ENCODE results near the gene AATK. TPM values are rescaled to one million over a fixed set of nuclear protein-coding genes. Genes with fewer than 3 reads are reported as not detected.

Gene AATK
- total and polyA plus RNA-seq, 8 donors, result 13.3 to 48.5 (median 19.4) TPM

- no peaks in the 10 kb centered on the region for H3K9me3 ChIP-seq
- ATAC-seq (peak; percentile 35), DNase-seq (no peak)
- TF ChIP-seq CTCF (IDR thresholded peaks at IDR 0.05), result no peak
- intact Hi-C loops (cut with DNase I), result no loop called here
- peaks cover 0 to 9% of the 10 kb centered on the region in 2 donors for H3K36me3 ChIP-seq
- no peaks in the 10 kb centered on the region for H3K27me3 ChIP-seq
- H3K27ac ChIP-seq, result peak overlapping the region; percentile 59 to 65
- H3K4me3 ChIP-seq, result peak overlapping the region in 1 of 2 donors; percentile 44
- H3K4me1 ChIP-seq, result no peaks in the 10 kb centered on the region
Observed at GRCh38 chr17:81132197-81132540, 33.9 kb downstream of the AATK start.

GRCh38 chr17:81131486-81132196 is 34.4 kb downstream of the AATK start:
- Histone ChIP-seq H3K27ac (peak overlapping the region; percentile 59 to 65), H3K4me3 (peak overlapping the region in 1 of 2 donors; percentile 44), H3K9me3 (no peaks in the 10 kb centered on the region), H3K4me1 (no peaks in the 10 kb centered on the region), H3K27me3 (no peaks in the 10 kb centered on the region), H3K36me3 (peaks cover 0 to 14% of the 10 kb centered on the region in 2 donors)
- TF ChIP-seq CTCF (IDR thresholded peaks at IDR 0.05), result no peak
- DNase-seq, result peak in 3 of 4 donors; percentile 15 to 70 (median 68)
- intact Hi-C loops (cut with DNase I), result no loop called here
- peak; percentile 77 for ATAC-seq

GRCh38 chr17:81130385-81131361 is 35.3 kb downstream of the AATK start:
- Histone ChIP-seq H3K9me3 (no peaks in the 10 kb centered on the region), H3K4me1 (no peaks in the 10 kb centered on the region), H3K36me3 (peaks cover 0 to 24% of the 10 kb centered on the region in 2 donors), H3K4me3 (peak overlapping the region; percentile 9 to 44), H3K27ac (peak overlapping the region; percentile 39 to 65), H3K27me3 (no peaks in the 10 kb centered on the region)
- peak; percentile 54 for ATAC-seq
- DNase-seq, result no peak
- intact Hi-C loops (cut with DNase I), result no loop called here
- no peak for TF ChIP-seq CTCF (IDR thresholded peaks at IDR 0.05)

- intact Hi-C loops (cut with DNase I), result no loop called here
- no peak overlapping the region for H3K27ac ChIP-seq
- DNase-seq, result no peak
- no peaks in the 10 kb centered on the region for H3K9me3 ChIP-seq
- peak overlapping the region in 1 of 2 donors; percentile 44 for H3K4me3 ChIP-seq
- no peaks in the 10 kb centered on the region for H3K27me3 ChIP-seq
- H3K4me1 ChIP-seq, result no peaks in the 10 kb centered on the region
- H3K36me3 ChIP-seq, result peaks cover 0 to 24% of the 10 kb centered on the region in 2 donors
- peak; percentile 6 for ATAC-seq
- no peak for TF ChIP-seq CTCF (IDR thresholded peaks at IDR 0.05)
Observed at GRCh38 chr17:81129711-81130367, 36.2 kb downstream of the AATK start.

Data from left lung (tissue), 10 donors.